Central memory CD8-positive, alpha-beta T cell (primary cell): ENCODE data around the gene UBXN10.
A peak's percentile ranks its signal among the peaks of the same experiment; 100 is the strongest.

Experiments
- ATAC-seq: fragments of 150-1000 bp; cut with Tn5 transposase; replicated peaks from 2 replicates; pipeline ENCODE4 v1.10.0; 2022; ENCODE audit warnings: mild to moderate bottlenecking, moderate FRiP score, moderate number of reproducible peaks; ENCODE audit not compliant: poor library complexity, severe bottlenecking; ENCODE audit errors: extremely low read depth
- DNase-seq, 2 donors: peaks; one replicate each; pipeline ENCODE4 v3.0.0; 2021; ENCODE audit warnings: low spot score in 2 of 2
- H3K27ac Mint-ChIP-seq: one replicate; pipeline ENCODE4 v1.8.0; 2022; ENCODE audit warnings: low read depth, mild to moderate bottlenecking, moderate library complexity, mixed read lengths
- H3K27me3 Mint-ChIP-seq: one replicate; pipeline ENCODE4 v1.8.0; 2022; ENCODE audit warnings: mixed read lengths
- H3K36me3 Mint-ChIP-seq: one replicate; pipeline ENCODE4 v1.8.0; 2022; ENCODE audit warnings: mild to moderate bottlenecking, moderate library complexity, mixed read lengths; ENCODE audit not compliant: insufficient read depth
- H3K4me1 Mint-ChIP-seq: one replicate; pipeline ENCODE4 v1.8.0; 2022; ENCODE audit warnings: mixed read lengths
- H3K4me3 Mint-ChIP-seq: one replicate; pipeline ENCODE4 v1.8.0; 2022; ENCODE audit warnings: mild to moderate bottlenecking, moderate library complexity, mixed read lengths
- H3K9me3 Mint-ChIP-seq: one replicate; pipeline ENCODE4 v1.8.0; 2022; ENCODE audit warnings: mixed read lengths

UBXN10 gene

GRCh38 chr1:20180129-20180843 is 5.6 kb upstream of the UBXN10 start:
- Mint-ChIP-seq H3K4me1 (peaks cover 29% of the 10 kb centered on the region), H3K36me3 (peaks cover under 1% of the 10 kb centered on the region), H3K27ac (peak overlapping the region; percentile 29), H3K9me3 (peaks cover 11% of the 10 kb centered on the region), H3K27me3 (no peaks in the 10 kb centered on the region), H3K4me3 (no peak overlapping the region)
- ATAC-seq (no peak), DNase-seq (no peak)

- no peaks in the 10 kb centered on the region for H3K27me3 Mint-ChIP-seq
- DNase-seq (no peak), ATAC-seq (no peak)
- H3K4me1 Mint-ChIP-seq, result peaks cover 32% of the 10 kb centered on the region
- peaks cover 1% of the 10 kb centered on the region for H3K36me3 Mint-ChIP-seq
- H3K4me3 Mint-ChIP-seq, result no peak overlapping the region
- H3K9me3 Mint-ChIP-seq, result peaks cover 11% of the 10 kb centered on the region
- H3K27ac Mint-ChIP-seq, result no peak overlapping the region
Measured at GRCh38 chr1:20180844-20181207, 5.1 kb upstream of the UBXN10 start.

- H3K9me3 Mint-ChIP-seq, result peaks cover 11% of the 10 kb centered on the region
- H3K36me3 Mint-ChIP-seq, result peaks cover 1% of the 10 kb centered on the region
- H3K4me1 Mint-ChIP-seq, result peaks cover 46% of the 10 kb centered on the region
- H3K4me3 Mint-ChIP-seq, result no peak overlapping the region
- H3K27ac Mint-ChIP-seq, result no peak overlapping the region
- no peaks in the 10 kb centered on the region for H3K27me3 Mint-ChIP-seq
- DNase-seq (no peak), ATAC-seq (no peak)
Measured at GRCh38 chr1:20182415-20182814, 3.5 kb upstream of the UBXN10 start.

GRCh38 chr1:20183035-20183434 is 2.9 kb upstream of the UBXN10 start:
- no peak for ATAC-seq
- H3K4me3 Mint-ChIP-seq, result no peak overlapping the region
- no peak overlapping the region for H3K27ac Mint-ChIP-seq
- DNase-seq, result no peak
- peaks cover 53% of the 10 kb centered on the region for H3K4me1 Mint-ChIP-seq
- H3K27me3 Mint-ChIP-seq, result no peaks in the 10 kb centered on the region
- H3K36me3 Mint-ChIP-seq, result peaks cover 1% of the 10 kb centered on the region
- H3K9me3 Mint-ChIP-seq, result peaks cover 11% of the 10 kb centered on the region

- H3K4me3 Mint-ChIP-seq, result no peak overlapping the region
- H3K4me1 Mint-ChIP-seq, result peaks cover 60% of the 10 kb centered on the region
- ATAC-seq, result no peak
- H3K36me3 Mint-ChIP-seq, result peaks cover 1% of the 10 kb centered on the region
- DNase-seq, result no peak
- peak overlapping the region; percentile 71 for H3K27ac Mint-ChIP-seq
- H3K27me3 Mint-ChIP-seq, result peaks cover 4% of the 10 kb centered on the region
- peaks cover 11% of the 10 kb centered on the region for H3K9me3 Mint-ChIP-seq
Measured at GRCh38 chr1:20183616-20184271, 2.2 kb upstream of the UBXN10 start.

GRCh38 chr1:20184481-20184900 is 1.4 kb upstream of the UBXN10 start:
- Mint-ChIP-seq H3K4me1 (peaks cover 60% of the 10 kb centered on the region), H3K4me3 (peak overlapping the region; percentile 75)

GRCh38 chr1:20184997-20185833 is 681 bp upstream of the UBXN10 start:
- peaks cover 1% of the 10 kb centered on the region for H3K36me3 Mint-ChIP-seq
- H3K27me3 Mint-ChIP-seq, result peaks cover 12% of the 10 kb centered on the region
- peaks cover 54% of the 10 kb centered on the region for H3K4me1 Mint-ChIP-seq
- peak; percentile 83 for ATAC-seq
- peak overlapping the region; percentile 75 for H3K4me3 Mint-ChIP-seq
- peaks cover under 1% of the 10 kb centered on the region for H3K9me3 Mint-ChIP-seq
- peak in 1 of 2 donors; percentile 36 for DNase-seq
- H3K27ac Mint-ChIP-seq, result peak overlapping the region; percentile 71

More at GRCh38 chr1:20184481-20184900, 1.4 kb upstream of the UBXN10 start:
- peaks cover 12% of the 10 kb centered on the region for H3K27me3 Mint-ChIP-seq
- peaks cover 1% of the 10 kb centered on the region for H3K36me3 Mint-ChIP-seq
- no peak for ATAC-seq
- H3K27ac Mint-ChIP-seq, result peak overlapping the region; percentile 71
- DNase-seq, result no peak
- peaks cover 8% of the 10 kb centered on the region for H3K9me3 Mint-ChIP-seq

- DNase-seq, result no peak
Measured at GRCh38 chr1:20187103-20187812, 1.4 kb downstream of the UBXN10 start.

GRCh38 chr1:20187813-20188454 is 2.0 kb downstream of the UBXN10 start:
- Mint-ChIP-seq H3K27ac (no peak overlapping the region), H3K36me3 (peaks cover 1% of the 10 kb centered on the region), H3K4me3 (peak overlapping the region; percentile 75), H3K9me3 (no peaks in the 10 kb centered on the region), H3K27me3 (peaks cover 12% of the 10 kb centered on the region), H3K4me1 (peaks cover 54% of the 10 kb centered on the region)
- ATAC-seq, result no peak
- DNase-seq, result no peak

More at GRCh38 chr1:20187103-20187812, 1.4 kb downstream of the UBXN10 start:
- Mint-ChIP-seq H3K27me3 (peaks cover 12% of the 10 kb centered on the region), H3K36me3 (peaks cover 1% of the 10 kb centered on the region), H3K4me3 (peak overlapping the region; percentile 75), H3K4me1 (peaks cover 54% of the 10 kb centered on the region), H3K27ac (peak overlapping the region; percentile 41), H3K9me3 (no peaks in the 10 kb centered on the region)
- peak; percentile 44 for ATAC-seq

- H3K27me3 Mint-ChIP-seq, result peaks cover 12% of the 10 kb centered on the region
- no peak overlapping the region for H3K4me3 Mint-ChIP-seq
- H3K9me3 Mint-ChIP-seq, result no peaks in the 10 kb centered on the region
- H3K36me3 Mint-ChIP-seq, result peaks cover 1% of the 10 kb centered on the region
- H3K4me1 Mint-ChIP-seq, result peaks cover 52% of the 10 kb centered on the region
- DNase-seq (no peak), ATAC-seq (no peak)
- no peak overlapping the region for H3K27ac Mint-ChIP-seq
Measured at GRCh38 chr1:20188455-20188817, 2.5 kb downstream of the UBXN10 start.

- DNase-seq (no peak), ATAC-seq (no peak)
- Mint-ChIP-seq H3K4me3 (no peak overlapping the region), H3K36me3 (peaks cover 1% of the 10 kb centered on the region), H3K27ac (no peak overlapping the region), H3K27me3 (peaks cover 12% of the 10 kb centered on the region), H3K9me3 (no peaks in the 10 kb centered on the region), H3K4me1 (peaks cover 43% of the 10 kb centered on the region)
Measured at GRCh38 chr1:20189664-20190063, 3.8 kb downstream of the UBXN10 start.
